Right hindlimb (tissue), 1 donor: Measurements from ENCODE around the gene PSG2.
"Not testable (repeated sequence)": the region's sequence is repeated elsewhere in the genome, so short reads cannot be mapped to it uniquely, and the experiment has no call there.

Source experiments
- DNase-seq: peaks from one replicate; pipeline ENCODE4 v3.0.0-alpha.2; 2018

The PSG2 gene

GRCh38 chr19:43062418-43062817 lies 20.1 kb downstream of the PSG2 start:
- not testable (repeated sequence) for DNase-seq

- DNase-seq, result not testable (repeated sequence)
Measured at GRCh38 chr19:43061326-43061725, 21.2 kb downstream of the PSG2 start.

GRCh38 chr19:43060254-43060653 lies 22.2 kb downstream of the PSG2 start:
- DNase-seq, result not testable (repeated sequence)

GRCh38 chr19:43059482-43059881 lies 23.0 kb downstream of the PSG2 start:
- DNase-seq, result not testable (repeated sequence)

GRCh38 chr19:43058440-43058839 lies 24.1 kb downstream of the PSG2 start:
- not testable (repeated sequence) for DNase-seq

GRCh38 chr19:43047966-43048365 lies 34.5 kb downstream of the PSG2 start:
- not testable (repeated sequence) for DNase-seq

GRCh38 chr19:43046578-43046977 lies 35.9 kb downstream of the PSG2 start:
- DNase-seq, result not testable (repeated sequence)

GRCh38 chr19:43043492-43044180 lies 38.9 kb downstream of the PSG2 start:
- DNase-seq, result not testable (repeated sequence)

- not testable (repeated sequence) for DNase-seq
Measured at GRCh38 chr19:43031645-43032044, 50.9 kb downstream of the PSG2 start.

- no peak for DNase-seq
Measured at GRCh38 chr19:43028866-43029265, 53.6 kb downstream of the PSG2 start.

- not testable (repeated sequence) for DNase-seq
Measured at GRCh38 chr19:43027985-43028384, 54.5 kb downstream of the PSG2 start.

- DNase-seq, result not testable (repeated sequence)
Measured at GRCh38 chr19:43027061-43027460, 55.4 kb downstream of the PSG2 start.

- DNase-seq, result not testable (repeated sequence)
Measured at GRCh38 chr19:43026369-43026768, 56.1 kb downstream of the PSG2 start, which contains the start of gene PSG11. Gene PSG11, minus strand, starts transcription at chr19:43026469. Its CDS starts 97 bp downstream, at chr19:43026372.

GRCh38 chr19:43022098-43022497 lies 60.4 kb downstream of the PSG2 start:
- not testable (repeated sequence) for DNase-seq

GRCh38 chr19:43021629-43022028 lies 60.9 kb downstream of the PSG2 start:
- DNase-seq, result not testable (repeated sequence)

GRCh38 chr19:43019588-43019987 lies 62.9 kb downstream of the PSG2 start:
- DNase-seq, result not testable (repeated sequence)
